ENCODE data around the gene BCAS3.

GRCh38 chr17:60993497-60993896, 315.8 kb downstream of the BCAS3 start:
- TF ChIP-seq CTCF (IDR thresholded peaks at IDR 0.05) (no peak), POLR2A (IDR thresholded peaks at IDR 0.05) (no peak)

Data from body of pancreas (tissue), 4 donors.